Testis (tissue), 3 donors: ENCODE measurements around the gene SPESP1. TPM values are rescaled to one million over a fixed set of nuclear protein-coding genes. Genes with fewer than 3 reads are reported as not detected.

Source experiments
- DNase-seq: peaks from one replicate; pipeline ENCODE4 v3.0.0-alpha.2; 2019
- H3K27ac ChIP-seq, 2 donors: fragments of 200-600 bp; sonication (generic); one replicate each; pipeline ENCODE4 v1.5.1; 2019
- H3K27me3 ChIP-seq: fragments of 200-600 bp; sonication (generic); one replicate; pipeline ENCODE4 v1.5.1; 2019
- H3K36me3 ChIP-seq: fragments of 200-600 bp; sonication (generic); one replicate; pipeline ENCODE4 v1.5.1; 2017; ENCODE audit warnings: low read depth; ENCODE audit errors: missing control alignments
- H3K4me1 ChIP-seq: fragments of 200-600 bp; sonication (generic); one replicate; pipeline ENCODE4 v1.5.1; 2019
- H3K4me3 ChIP-seq, 2 donors: fragments of 200-600 bp; sonication (generic); one replicate each; pipeline ENCODE4 v1.5.1; 2017 to 2019
- H3K9me3 ChIP-seq: fragments of 200-600 bp; sonication (generic); one replicate; pipeline ENCODE4 v1.5.1; 2017
- CTCF ChIP-seq, 3 experiments: fragments of 450-650 bp in 2 of 3; fragments of 200-600 bp in 1 of 3; sonication (generic) in 1 of 3; IDR thresholded peaks; one replicate each; pipeline ENCODE4 v1.5.1; 2016 to 2019; ENCODE audit warnings: antibody characterized with exemption in 3 of 3, mild to moderate bottlenecking in 2 of 3, moderate library complexity in 1 of 3
- POLR2A ChIP-seq: fragments of 450-650 bp; IDR thresholded peaks from one replicate; pipeline ENCODE4 v1.6.1; 2017; ENCODE audit warnings: antibody characterized with exemption, mild to moderate bottlenecking, moderate library complexity
- WGBS, 2 donors: methylation state at CpG; one replicate each; pipeline ENCODE4 v1.1.5; 2018; 5-methylcytosine and 5-hydroxymethylcytosine counted together
- intact Hi-C: fragments of 100-400 bp; cut with DNase I; formaldehyde crosslinking; loops from one replicate; pipeline ENCODE4 v1.15.1; 2023; ENCODE audit warnings: low total_unique reads
- polyA plus RNA-seq: library from polyadenylated mRNA; stranded (reverse); fragments of 350-450 nt; fragmentation: Illumina TruSeq; extraction: RNeasy Lipid Tissue Mini Kit (QIAGEN cat#74804); gene quantifications from one replicate; pipeline ENCODE4 v1.2.3, GENCODE V29; 2014; ENCODE audit warnings: low read depth, low replicate concordance; ENCODE audit not compliant: insufficient read depth
- total RNA-seq, 2 donors: library from RNA; depleted of rRNA; stranded (reverse); fragments of >200 nt; gene quantifications; one replicate each; pipeline ENCODE4 v1.2.3, GENCODE V29; 2016

SPESP1 gene
- total and polyA plus RNA-seq, 3 donors from 2014 or later: 50.4 to 67.6 (median 67.1) TPM

- Histone ChIP-seq H3K9me3 (no peaks in the 10 kb centered on the region), H3K36me3 (no peaks in the 10 kb centered on the region), H3K4me1 (peaks cover 56% of the 10 kb centered on the region), H3K27ac (no peak overlapping the region), H3K4me3 (no peak overlapping the region), H3K27me3 (no peaks in the 10 kb centered on the region)
- intact Hi-C loops: no loop called here
- TF ChIP-seq CTCF (IDR thresholded peaks at IDR 0.05): no peak
- no peak for TF ChIP-seq POLR2A
- WGBS, 2 donors: 0 to 53% methylated on average over 1 of the region's 1 CpG
- no peak for DNase-seq
These were observed 57.4 kb downstream of the SPESP1 start for GRCh38 chr15:68987676-68988075.

- no peak for TF ChIP-seq CTCF (IDR thresholded peaks at IDR 0.05)
- no peak for TF ChIP-seq POLR2A
- H3K4me1 ChIP-seq: peaks cover 46% of the 10 kb centered on the region
- DNase-seq: no peak
- H3K36me3 ChIP-seq: no peaks in the 10 kb centered on the region
- no peaks in the 10 kb centered on the region for H3K9me3 ChIP-seq
- H3K4me3 ChIP-seq: no peak overlapping the region
- intact Hi-C loops: no loop called here
- WGBS, 2 donors: 72 to 78% methylated on average over 1 to 2 of the region's 2 CpGs
- peak overlapping the region; percentile 48 to 71 for H3K27ac ChIP-seq
- H3K27me3 ChIP-seq: no peaks in the 10 kb centered on the region
These were observed 59.4 kb downstream of the SPESP1 start for GRCh38 chr15:68989541-68990230.

- DNase-seq: no peak
- H3K9me3 ChIP-seq: no peaks in the 10 kb centered on the region
- TF ChIP-seq POLR2A (no peak), CTCF (IDR thresholded peaks at IDR 0.05) (no peak)
- WGBS, 2 donors: 80 to 84% methylated on average over 7 of the region's 7 CpGs
- H3K36me3 ChIP-seq: no peaks in the 10 kb centered on the region
- no peaks in the 10 kb centered on the region for H3K27me3 ChIP-seq
- H3K4me3 ChIP-seq: no peak overlapping the region
- intact Hi-C loops: no loop called here
- H3K4me1 ChIP-seq: peaks cover 39% of the 10 kb centered on the region
- peak overlapping the region; percentile 48 to 71 for H3K27ac ChIP-seq
These were observed 60.1 kb downstream of the SPESP1 start for GRCh38 chr15:68990231-68990991.

- 56 to 78% methylated on average over 5 of the region's 5 CpGs for WGBS, 2 donors
- intact Hi-C loops: no loop called here
These were observed 60.7 kb downstream of the SPESP1 start for GRCh38 chr15:68990992-68991500.

More at GRCh38 chr15:68990992-68991500, 60.7 kb downstream of the SPESP1 start:
- no peak for DNase-seq
- Histone ChIP-seq H3K9me3 (no peaks in the 10 kb centered on the region), H3K27me3 (no peaks in the 10 kb centered on the region), H3K4me3 (no peak overlapping the region), H3K27ac (peak overlapping the region; percentile 48 to 71), H3K4me1 (peaks cover 39% of the 10 kb centered on the region), H3K36me3 (no peaks in the 10 kb centered on the region)
- TF ChIP-seq CTCF (IDR thresholded peaks at IDR 0.05) (no peak), POLR2A (no peak)
